Measurements from ENCODE around the gene CCDC85C.

Gene CCDC85C

GRCh38 chr14:99556134-99556791 is 47.7 kb downstream of the CCDC85C start:
- DNase-seq (ENCODE audit: low read depth in 3 of 3) = no peak

- no peak for DNase-seq (ENCODE audit: low read depth in 3 of 3)
Observed at GRCh38 chr14:99554757-99555531, 49.1 kb downstream of the CCDC85C start.

GRCh38 chr14:99554184-99554583 is 49.8 kb downstream of the CCDC85C start:
- DNase-seq (ENCODE audit: low read depth in 3 of 3) = no peak

- DNase-seq (ENCODE audit: low read depth in 3 of 3) = no peak
Observed at GRCh38 chr14:99552572-99553216, 51.3 kb downstream of the CCDC85C start.

- no peak for DNase-seq (ENCODE audit: low read depth in 3 of 3)
Observed at GRCh38 chr14:99552021-99552553, 51.9 kb downstream of the CCDC85C start.

- no peak for DNase-seq (ENCODE audit: low read depth in 3 of 3)
Observed at GRCh38 chr14:99551034-99551922, 52.7 kb downstream of the CCDC85C start.

GRCh38 chr14:99550387-99550992 is 53.5 kb downstream of the CCDC85C start:
- no peak for DNase-seq (ENCODE audit: low read depth in 3 of 3)

- DNase-seq (ENCODE audit: low read depth in 3 of 3) = no peak
Observed at GRCh38 chr14:99549684-99550083, 54.3 kb downstream of the CCDC85C start.

- DNase-seq (ENCODE audit: low read depth in 3 of 3) = no peak
Observed at GRCh38 chr14:99548871-99549515, 55.0 kb downstream of the CCDC85C start.

GRCh38 chr14:99548255-99548654 is 55.8 kb downstream of the CCDC85C start:
- no peak for DNase-seq (ENCODE audit: low read depth in 3 of 3)

GRCh38 chr14:99546234-99546879 is 57.6 kb downstream of the CCDC85C start:
- DNase-seq (ENCODE audit: low read depth in 3 of 3) = no peak

GRCh38 chr14:99545586-99545985 is 58.4 kb downstream of the CCDC85C start:
- no peak for DNase-seq (ENCODE audit: low read depth in 3 of 3)

- no peak for DNase-seq (ENCODE audit: low read depth in 3 of 3)
Observed at GRCh38 chr14:99544991-99545390, 59.0 kb downstream of the CCDC85C start.

- DNase-seq (ENCODE audit: low read depth in 3 of 3) = no peak
Observed at GRCh38 chr14:99543985-99544384, 60.0 kb downstream of the CCDC85C start.

GRCh38 chr14:99543370-99543769 is 60.6 kb downstream of the CCDC85C start:
- DNase-seq (ENCODE audit: low read depth in 3 of 3) = no peak

- no peak for DNase-seq (ENCODE audit: low read depth in 3 of 3)
Observed at GRCh38 chr14:99542566-99542965, 61.4 kb downstream of the CCDC85C start.

GRCh38 chr14:99541677-99542470 is 62.1 kb downstream of the CCDC85C start:
- DNase-seq (ENCODE audit: low read depth in 3 of 3) = no peak

GRCh38 chr14:99541211-99541610 is 62.8 kb downstream of the CCDC85C start:
- DNase-seq (ENCODE audit: low read depth in 3 of 3) = no peak

All from stimulated activated CD4-positive, alpha-beta T cell treated with anti-CD3 and anti-CD28 coated beads, TNF-alpha, amount 100 ng/mL, for 24 hours (primary cell).